SK-N-MC (cell line): ENCODE measurements around the gene SUCLG2.

ENCODE experiments used
- EZH2 ChIP-seq: fragments of 200-600 bp; sonication (generic); IDR thresholded peaks from one replicate; pipeline ENCODE4 v1.6.1; 2017; ENCODE audit warnings: antibody characterized with exemption
- POLR2AphosphoS5 ChIP-seq: IDR thresholded peaks from 2 replicates; pipeline ENCODE4 v1.6.1; 2012; ENCODE audit warnings: mild to moderate bottlenecking, low read depth, low read length, borderline replicate concordance

GRCh38 chr3:67691207-67691606 lies 36.8 kb upstream of the SUCLG2 start:
- TF ChIP-seq EZH2 (no peak), POLR2AphosphoS5 (no peak)
